IPS-18c (cell line): ENCODE results near the gene IQGAP1.
A peak's percentile ranks its signal among the peaks of the same experiment; 100 is the strongest.
"Not testable (repeated sequence)": the region's sequence is repeated elsewhere in the genome, so short reads cannot be mapped to it uniquely, and the experiment has no call there.

Experiments
- H3K4me3 ChIP-seq: 2 replicates; pipeline ENCODE4 v1.7.0; 2013; ENCODE audit warnings: low read depth, mild to moderate bottlenecking, low read length, moderate library complexity; ENCODE audit not compliant: insufficient read depth
- H3K9me3 ChIP-seq: one replicate; pipeline ENCODE4 v1.6.1; 2013; ENCODE audit warnings: mild to moderate bottlenecking, low read length, moderate library complexity; ENCODE audit not compliant: control insufficient read depth, insufficient read depth

Gene IQGAP1

DNA sequence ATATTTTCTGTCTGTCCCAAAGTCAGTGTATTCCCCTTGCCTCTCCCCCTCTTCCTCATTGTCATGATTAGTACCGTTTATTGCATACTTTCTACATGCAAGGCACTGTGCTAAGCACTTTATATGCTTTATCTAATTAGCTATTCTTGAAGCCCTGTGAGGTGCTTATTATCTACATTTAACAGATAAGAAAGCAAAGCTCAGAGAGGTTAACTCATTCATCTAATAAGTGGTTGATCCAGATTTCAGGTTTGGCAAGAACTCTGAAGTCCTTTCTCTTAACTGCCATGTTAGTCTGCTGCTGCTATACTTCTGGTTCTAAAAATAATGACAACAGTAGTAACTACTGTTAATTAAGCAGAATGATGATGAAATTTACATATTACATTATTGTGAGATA is 13.5 kb downstream of the IQGAP1 start:
- Histone ChIP-seq H3K9me3 (no peaks in the 10 kb centered on the region), H3K4me3 (no peak overlapping the region)

DNA sequence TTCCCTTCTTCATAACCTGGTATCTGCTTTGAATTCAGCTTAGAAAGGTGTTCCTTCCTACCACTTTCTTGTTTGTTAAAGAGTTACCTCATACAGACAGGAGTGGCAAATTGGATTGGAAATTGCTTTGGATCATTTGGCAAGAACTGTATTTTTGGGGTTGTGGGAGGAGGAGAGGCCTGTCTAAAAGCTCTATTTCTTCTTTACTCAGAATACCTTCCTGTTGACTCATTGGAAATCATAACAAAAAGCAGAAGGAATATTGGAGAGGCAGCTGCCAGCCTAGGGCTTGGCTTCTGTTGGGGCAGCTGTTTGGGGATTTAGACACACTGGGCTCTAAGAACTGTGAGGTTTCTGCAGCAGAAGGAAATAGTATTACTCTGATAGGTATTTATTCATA is 14.2 kb downstream of the IQGAP1 start:
- Histone ChIP-seq H3K4me3 (no peak overlapping the region), H3K9me3 (no peaks in the 10 kb centered on the region)

DNA sequence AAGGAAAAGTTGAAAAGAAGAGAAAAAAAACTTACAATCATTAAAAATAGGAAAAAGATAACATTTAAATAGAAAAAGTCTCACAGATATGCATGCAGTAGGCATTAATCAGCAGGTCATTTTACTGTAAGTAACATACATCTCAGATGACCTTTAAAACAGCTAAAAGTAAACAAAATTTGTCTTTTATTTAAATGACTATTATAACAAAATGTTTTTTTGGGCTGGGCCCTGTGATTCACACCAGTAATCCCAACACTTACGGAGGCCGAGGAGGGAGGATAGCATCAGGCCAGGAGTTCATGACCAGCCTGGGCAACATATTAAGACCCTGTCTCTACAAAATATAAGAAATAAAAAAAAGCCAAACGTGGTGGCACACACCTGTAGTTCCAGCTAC is 14.7 kb downstream of the IQGAP1 start:
- Histone ChIP-seq H3K4me3 (no peak overlapping the region), H3K9me3 (no peaks in the 10 kb centered on the region)

DNA sequence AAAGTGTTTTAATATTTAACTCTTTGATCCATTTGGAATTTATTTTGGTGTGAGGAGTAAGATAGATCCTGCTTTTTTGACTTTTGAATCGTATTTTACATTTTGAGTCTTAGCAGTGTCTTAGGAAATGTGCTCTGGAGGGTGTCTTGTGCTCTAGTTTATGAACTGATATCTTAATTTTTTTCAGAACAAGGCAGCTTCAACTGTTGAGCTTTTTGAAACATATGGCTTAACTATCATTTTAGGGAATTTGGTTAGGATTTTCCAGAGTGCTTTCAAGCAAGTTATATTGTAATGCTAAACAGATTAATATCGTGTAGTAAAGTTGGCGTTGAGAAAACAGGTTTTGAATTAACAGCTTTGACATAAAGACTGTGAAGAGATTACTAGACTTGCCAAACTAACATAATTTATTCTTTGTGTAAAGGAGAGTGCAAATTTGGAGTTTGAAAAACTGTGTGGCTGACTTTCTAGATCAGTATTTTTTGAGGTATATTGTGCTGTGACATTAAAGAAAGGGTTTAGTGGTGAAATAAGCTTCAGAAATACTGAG is 17.1 kb downstream of the IQGAP1 start:
- H3K4me3 ChIP-seq: no peak overlapping the region

DNA sequence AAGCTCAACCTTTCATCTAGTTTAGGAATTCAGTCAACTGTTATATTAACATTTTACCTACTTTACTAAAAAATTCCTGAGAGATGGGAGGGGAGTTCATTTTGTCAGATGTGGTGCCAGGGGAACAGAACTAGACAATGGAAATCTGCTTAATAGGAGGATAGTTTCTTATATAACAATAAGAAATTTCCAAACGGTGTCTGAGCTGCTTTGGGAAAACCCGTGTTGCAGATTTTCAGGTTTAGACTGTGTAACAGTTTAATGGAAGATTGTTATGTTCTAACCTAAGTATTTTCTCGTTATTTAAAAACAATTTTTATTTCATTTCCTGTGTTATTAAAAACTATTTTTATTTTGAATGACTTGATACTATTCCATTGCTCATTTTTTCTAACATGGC is 19.3 kb downstream of the IQGAP1 start:
- Histone ChIP-seq H3K9me3 (no peaks in the 10 kb centered on the region), H3K4me3 (no peak overlapping the region)

More for the DNA sequence above, 17.1 kb downstream of the IQGAP1 start:
- no peaks in the 10 kb centered on the region for H3K9me3 ChIP-seq

DNA sequence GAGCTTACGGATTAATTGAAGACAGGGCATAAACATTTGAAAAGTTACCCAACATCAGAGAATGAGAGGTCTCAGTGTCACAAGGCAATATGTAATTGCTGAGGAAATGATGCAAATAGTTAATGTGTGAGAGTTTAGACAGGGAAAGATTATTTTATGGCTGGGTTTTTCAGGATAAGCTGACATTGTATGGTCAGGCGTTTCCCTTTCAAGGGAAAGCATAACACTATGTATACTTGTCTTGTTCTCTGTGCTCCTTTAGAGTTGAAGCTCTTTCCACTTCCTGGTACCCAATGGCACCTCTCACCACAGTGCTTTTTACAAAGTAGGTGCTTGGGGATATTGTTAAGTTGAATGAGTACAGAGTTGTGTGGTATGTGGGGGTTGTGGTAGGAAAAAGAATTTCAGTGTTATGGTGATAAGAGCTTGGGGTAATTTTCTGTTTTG is 19.9 kb downstream of the IQGAP1 start:
- Histone ChIP-seq H3K4me3 (no peak overlapping the region), H3K9me3 (no peaks in the 10 kb centered on the region)

DNA sequence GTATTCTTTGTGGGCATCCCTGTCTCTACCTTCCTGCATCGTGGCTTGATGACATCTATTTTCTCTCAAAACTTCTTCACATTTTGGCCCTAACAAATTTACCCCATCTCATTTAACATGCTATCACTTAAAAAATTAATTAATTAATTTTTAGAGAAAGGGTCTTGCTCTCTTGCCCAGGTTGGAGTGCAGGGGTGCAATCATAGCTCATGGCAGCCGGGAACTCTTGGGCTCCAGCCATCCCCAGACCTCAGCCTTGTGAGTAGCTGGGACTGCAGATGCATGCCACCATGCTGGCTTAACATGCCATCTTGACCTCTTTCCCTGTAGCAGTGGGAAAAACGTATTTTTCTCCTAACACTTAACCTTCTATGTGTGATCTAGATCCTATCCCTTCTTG is 20.6 kb downstream of the IQGAP1 start:
- Histone ChIP-seq H3K9me3 (no peaks in the 10 kb centered on the region), H3K4me3 (no peak overlapping the region)

DNA sequence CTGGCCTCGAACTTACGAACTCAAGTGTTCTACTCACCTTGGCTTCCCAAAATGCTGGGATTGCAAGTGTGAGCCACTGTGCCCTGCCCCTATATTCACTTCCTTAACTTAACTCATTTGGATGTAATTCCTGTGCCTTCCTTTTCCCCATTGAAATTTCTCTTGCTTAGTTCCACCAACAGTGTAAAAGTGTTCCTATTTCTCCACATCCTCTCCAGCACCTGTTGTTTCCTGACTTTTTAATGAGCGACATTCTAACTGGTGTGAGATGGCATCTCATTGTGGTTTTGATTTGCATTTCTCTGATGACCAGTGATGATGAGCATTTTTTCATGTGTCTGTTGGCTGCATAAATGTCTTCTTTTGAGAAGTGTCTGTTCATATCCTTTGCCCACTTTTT is 21.5 kb downstream of the IQGAP1 start:
- H3K9me3 ChIP-seq, H3K4me3 ChIP-seq: not testable (repeated sequence)

DNA sequence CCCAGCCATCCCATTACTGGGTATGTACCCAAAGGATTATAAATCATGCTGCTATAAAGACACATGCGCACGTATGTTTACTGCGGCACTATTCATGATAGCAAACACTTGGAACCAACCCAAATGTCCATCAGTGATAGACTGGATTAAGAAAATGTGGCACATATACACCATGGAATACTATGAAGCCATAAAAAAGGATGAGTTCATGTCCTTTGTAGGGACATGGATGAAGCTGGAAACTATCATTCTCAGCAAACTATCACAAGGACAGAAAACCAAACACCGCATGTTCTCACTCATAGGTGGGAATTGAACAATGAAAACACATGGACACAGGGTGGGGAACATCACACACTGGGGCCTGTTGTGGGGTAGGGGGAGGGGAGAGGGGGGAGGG is 22.3 kb downstream of the IQGAP1 start:
- not testable (repeated sequence) for H3K9me3 ChIP-seq, H3K4me3 ChIP-seq

DNA sequence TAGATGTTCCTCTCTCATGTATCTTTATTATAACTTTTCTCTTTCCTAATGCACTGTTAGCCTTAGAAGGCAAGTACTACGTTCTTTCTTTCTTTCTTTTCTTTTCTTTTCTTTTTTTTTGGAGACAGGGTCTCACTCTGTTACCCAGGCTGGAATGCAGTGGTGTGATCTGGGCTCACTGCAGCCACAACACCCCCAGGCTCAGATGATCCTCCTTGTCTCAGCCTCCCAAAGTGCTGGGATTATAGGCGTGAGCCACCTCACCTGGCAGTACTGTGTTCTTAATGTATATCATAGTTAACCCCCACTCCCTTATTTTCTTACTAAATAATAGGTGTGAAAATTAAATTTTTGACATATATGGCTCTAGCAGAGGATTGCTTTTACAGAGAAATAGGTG is 23.1 kb downstream of the IQGAP1 start:
- Histone ChIP-seq H3K4me3 (no peak overlapping the region), H3K9me3 (no peaks in the 10 kb centered on the region)

DNA sequence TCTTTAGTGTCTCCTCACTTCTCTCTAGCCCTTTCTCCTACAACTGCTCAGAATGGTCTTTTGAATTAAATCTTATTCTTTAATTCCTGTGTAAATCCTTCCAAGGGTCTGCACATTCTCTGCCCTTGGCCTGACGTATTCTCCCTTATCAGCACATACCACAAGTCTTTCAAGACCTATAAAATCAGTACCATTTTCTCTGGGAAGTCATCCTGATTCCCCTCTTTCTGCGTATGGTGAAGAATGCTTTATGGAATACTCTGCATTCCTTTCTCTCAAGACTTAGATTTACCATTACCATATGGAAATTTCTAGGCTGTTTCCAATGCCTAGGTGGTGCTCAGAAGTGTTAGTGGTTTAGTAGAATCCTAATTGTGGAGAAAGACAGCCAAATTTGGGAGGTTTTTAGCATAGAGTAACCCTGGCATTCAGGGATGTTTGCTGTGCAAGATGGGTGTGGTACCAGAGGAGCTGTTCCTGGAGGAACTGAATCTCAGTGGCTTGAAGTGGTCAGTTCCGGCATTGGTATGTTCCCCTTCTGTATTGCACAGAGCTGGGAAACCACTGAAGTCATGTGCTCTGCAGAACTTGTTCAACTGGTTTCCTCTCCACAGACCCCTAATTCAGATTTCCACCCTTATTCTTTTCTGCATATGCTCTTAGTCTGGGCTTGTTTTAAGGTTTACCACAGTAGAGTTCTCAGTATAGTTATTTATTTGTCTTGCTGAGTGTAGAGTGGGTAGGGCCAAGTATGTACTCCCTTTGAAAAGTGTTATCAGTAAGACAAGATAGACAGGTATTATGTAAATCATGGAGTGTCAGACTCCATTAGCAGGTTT is 24.5 kb downstream of the IQGAP1 start:
- Histone ChIP-seq H3K4me3 (peak overlapping the region; percentile 24; the same call in 1 of the 2 replicates), H3K9me3 (no peaks in the 10 kb centered on the region)

DNA sequence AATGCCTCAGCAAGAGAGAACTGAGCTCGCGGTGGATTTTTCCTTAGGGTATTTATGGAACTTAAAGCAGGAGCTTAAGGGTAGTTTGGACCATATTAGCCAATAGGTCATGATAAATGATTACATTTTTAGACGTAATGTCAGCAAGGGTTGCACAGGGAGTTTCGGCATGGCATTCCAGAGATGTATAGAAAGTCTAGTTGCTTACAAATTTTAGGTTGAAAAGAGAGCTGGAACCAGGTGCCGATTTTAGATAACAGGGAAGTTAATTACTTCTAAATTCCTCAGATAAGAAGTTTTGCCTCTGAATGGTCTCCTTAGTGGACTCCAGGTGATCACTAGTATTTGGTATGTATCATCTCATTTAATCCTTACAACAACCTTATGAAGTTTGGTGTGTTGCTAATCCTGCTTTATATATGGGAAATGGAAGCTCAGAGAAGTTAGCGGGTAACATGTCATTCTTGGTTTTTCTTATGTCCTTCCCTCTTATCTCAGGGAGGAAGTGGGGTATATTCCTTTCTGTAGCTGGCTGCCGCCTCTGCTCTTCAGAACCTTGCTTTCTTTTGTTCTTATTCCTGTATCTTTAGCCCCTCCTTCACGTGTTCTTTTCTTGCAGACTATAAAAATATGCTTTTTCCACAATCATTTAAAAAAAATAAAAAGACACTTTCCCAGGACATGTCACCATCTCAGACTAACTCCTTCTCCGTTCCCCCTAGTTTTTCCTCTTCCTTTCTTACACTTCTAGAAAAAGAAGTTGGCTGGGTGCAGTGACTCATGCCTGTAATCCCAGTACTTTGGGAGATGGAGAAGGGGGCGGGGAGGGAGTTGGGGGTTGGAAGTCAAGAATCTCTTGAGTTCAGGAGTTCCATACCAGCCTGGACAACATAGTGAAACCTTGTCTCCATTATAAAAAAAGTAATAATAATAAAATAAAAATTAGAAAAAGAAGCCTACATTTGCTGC is 25.7 kb downstream of the IQGAP1 start:
- Histone ChIP-seq H3K9me3 (no peaks in the 10 kb centered on the region), H3K4me3 (no peak overlapping the region)

DNA sequence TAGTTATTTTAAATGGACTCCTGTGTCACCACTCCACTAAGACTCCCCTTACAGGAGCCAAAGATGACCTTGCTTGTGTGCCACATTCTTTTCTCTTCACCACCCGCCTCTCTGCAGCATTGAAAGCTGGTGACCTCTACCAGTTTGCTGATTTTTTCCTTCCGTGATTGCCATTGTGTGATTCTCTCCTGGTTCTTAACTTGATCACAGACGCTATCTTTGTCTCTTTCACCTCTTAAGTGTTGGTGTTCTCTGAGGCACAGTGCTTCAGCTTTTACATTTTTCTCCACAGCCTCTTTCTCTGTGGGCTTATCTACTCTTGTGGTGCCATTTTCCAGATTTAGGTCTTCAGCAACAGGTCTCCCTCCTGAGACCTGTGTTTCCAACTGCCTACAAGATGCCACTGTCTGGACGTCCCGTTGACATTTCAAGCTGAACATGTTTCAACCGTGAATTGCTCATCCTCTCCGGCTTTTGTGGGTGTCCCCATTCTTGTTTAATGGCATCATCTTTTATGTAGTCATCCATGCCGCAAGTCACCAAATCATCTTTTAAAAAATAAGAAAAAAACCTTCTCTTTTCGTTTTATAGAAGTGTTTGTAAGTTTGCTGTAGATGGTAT is 26.5 kb downstream of the IQGAP1 start:
- H3K4me3 ChIP-seq: no peak overlapping the region

DNA sequence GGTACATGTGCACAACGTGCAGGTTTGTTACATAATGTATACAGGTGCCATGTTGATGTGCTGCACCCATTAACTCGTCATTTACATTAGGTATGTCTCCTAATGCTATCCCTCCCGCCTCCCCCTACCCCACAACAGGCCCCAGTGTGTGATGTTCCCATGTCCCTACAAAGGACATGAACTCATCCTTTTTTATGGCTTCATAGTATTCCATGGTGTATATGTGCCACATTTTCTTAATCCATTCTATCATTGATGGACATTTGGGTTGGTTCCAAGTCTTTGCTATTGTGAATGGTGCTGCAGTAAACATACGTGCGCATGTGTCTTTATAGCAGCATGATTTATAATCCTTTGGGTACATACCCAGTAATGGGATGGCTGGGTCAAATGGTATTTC is 28.0 kb downstream of the IQGAP1 start:
- H3K4me3 ChIP-seq, H3K9me3 ChIP-seq: not testable (repeated sequence)

More for the DNA sequence above, 26.5 kb downstream of the IQGAP1 start:
- no peaks in the 10 kb centered on the region for H3K9me3 ChIP-seq

DNA sequence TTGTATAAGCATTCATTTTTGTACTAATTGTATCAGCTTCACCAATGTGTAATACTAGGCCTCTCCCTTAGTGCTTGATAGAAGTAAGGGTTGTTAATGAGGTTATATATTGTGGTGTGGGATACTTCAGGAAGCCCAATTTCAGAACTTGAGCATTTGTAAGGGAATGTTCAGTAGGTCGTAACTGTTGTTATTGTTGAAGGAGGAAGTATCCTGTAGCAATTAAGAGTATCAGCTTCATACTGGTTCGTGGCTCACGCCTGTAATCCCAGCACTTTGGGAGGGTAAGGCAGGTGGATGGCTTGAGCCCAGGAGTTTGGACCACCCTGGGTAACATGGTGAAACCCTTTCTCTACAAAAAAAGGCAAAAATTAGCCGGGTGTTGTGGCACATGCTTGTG is 30.6 kb downstream of the IQGAP1 start:
- Histone ChIP-seq H3K4me3 (no peak overlapping the region), H3K9me3 (no peaks in the 10 kb centered on the region)

DNA sequence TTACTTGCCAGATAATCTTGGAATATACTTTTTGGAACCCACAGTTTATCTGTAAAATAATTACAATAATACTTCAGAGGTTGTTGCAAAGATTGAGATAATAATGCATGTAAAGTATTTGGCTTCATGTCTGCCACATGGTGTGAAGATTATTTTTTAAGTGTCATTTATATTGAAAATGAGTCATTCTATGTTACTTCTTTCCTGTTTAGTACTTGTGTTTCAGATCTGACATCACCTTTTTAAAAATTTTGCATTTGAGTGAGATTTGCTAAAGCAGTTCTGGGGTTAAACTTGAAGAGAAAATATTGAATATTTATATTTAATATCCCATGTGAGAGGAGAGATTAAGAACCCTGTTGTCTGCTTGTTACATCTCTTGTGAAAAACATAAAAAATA is 31.2 kb downstream of the IQGAP1 start:
- Histone ChIP-seq H3K9me3 (no peaks in the 10 kb centered on the region), H3K4me3 (no peak overlapping the region)

DNA sequence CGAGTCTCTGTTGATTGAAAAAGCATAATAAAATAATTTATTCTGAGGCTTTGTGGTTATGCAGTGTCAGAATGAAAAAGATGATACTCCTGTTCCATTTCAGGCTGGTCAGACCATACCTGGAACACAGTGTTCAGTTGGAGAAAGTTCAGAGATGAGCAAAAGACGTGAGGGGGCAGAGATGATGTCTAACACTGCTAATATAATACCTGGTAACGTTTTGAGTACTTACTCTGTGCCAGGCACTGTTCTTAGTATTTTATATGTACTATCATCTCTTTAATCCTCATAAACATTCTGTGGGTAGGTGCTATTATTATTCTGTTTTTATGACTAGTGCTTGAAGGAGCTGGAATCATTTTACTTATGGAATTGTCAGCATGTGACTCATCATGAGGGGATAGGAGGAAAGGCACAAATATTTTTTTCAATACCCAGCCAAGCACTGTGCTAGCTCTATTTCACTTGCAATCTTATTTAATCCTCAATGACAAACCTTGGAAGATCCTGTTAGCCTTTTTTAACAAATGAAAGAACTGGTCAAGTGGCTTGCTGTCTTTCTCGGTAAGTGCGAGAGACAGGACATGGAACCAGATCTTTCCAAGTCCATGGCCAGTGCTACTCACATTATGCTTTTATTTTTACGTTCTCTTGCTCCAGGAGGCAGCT is 31.8 kb downstream of the IQGAP1 start:
- no peaks in the 10 kb centered on the region for H3K9me3 ChIP-seq
- H3K4me3 ChIP-seq: no peak overlapping the region
